LNCAP (cell line): ENCODE measurements around the gene IPO9.

Experiments
- CTCF ChIP-seq: fragments of 450-650 bp; IDR thresholded peaks from 2 replicates; pipeline ENCODE4 v1.5.1; 2017; ENCODE audit warnings: mild to moderate bottlenecking

IPO9 gene

GRCh38 chr1:201917362-201918033, 88.5 kb downstream of the IPO9 start:
- TF ChIP-seq CTCF, result no peak

- no peak for TF ChIP-seq CTCF
Observed at GRCh38 chr1:201918343-201918742, 89.4 kb downstream of the IPO9 start.

GRCh38 chr1:201921952-201922558, 93.1 kb downstream of the IPO9 start:
- TF ChIP-seq CTCF, result no peak

DNA sequence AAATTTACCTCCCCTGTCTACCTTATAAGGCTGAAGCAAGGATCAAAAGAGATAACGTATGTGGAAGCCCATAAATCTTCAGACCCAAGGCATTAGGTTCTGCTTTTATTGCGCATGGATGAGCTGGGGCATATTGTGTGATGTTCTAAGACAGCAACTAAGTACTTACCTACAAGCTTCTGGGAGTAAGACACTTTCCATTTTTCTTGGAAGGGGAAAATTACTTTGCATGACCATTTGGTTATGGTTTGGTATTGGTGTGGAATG, 96.3 kb downstream of the IPO9 start:
- no peak for TF ChIP-seq CTCF

DNA sequence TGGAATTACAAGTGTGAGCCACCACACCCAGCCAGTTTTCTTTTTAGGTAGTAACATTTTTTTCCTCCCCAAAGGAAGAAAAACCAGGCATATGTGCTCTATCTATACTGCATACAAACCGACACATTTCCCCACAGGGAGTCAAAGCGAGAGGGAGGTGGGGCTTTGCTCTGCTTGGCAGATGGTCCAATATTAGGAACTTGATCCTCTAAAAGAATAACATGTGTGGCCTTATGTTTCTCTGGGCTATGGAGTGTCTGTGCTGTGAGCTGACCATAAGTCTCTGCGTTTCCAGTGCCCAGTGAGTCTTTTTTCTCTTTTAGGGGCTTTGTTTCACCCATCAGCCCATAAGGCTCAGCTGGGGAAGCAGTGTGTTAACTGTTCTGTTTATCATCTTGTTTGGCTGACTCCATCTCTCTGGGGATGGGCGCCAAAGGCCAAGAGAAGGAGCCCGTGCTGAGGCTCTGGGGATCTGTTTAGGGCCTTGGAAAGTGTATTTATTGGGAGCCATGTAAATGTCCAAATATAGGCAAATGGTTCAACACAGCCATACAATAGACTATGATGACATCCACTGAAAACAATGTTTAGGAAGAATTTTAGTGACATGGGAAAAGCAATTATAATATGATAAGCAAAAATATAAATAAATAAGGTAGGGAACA, 97.2 kb downstream of the IPO9 start:
- no peak for TF ChIP-seq CTCF

- TF ChIP-seq CTCF, result no peak
Observed at GRCh38 chr1:201928266-201928665, 99.3 kb downstream of the IPO9 start.

GRCh38 chr1:201930137-201930536, 101.2 kb downstream of the IPO9 start:
- no peak for TF ChIP-seq CTCF
